HS-5 (cell line): ENCODE data around the gene SESN1.

Experiments
- DNase-seq: peaks from one replicate; pipeline ENCODE4 v3.0.0-alpha.2; 2012; ENCODE audit warnings: low read depth

SESN1 gene

DNA sequence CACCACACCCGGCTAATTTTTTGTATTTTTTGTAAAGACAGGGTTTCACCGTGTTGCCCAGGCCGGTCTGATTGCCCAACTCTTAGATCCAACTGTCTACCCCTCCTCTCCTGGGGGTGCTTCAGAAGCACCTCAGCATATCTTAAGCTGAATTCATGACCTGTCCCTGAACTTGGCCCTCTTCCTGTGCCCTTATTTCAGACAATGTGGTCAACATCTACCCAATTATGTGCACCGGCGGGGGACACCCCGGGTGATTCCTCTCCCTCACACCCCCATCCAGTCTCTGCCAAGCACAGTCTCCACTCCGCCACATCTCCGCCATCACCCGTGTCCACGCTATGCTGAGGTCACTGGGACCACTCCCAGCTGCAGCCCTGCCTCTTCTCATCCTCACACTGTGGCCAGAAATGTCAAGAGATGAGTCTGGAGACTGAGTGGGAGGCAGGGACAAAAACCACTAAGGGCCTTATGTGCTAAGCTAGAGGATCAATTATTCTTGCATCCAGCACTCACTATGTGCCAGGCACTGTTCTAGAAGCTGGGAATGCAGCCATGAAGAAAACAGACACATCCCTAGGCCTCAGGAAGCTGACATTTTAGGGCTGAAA lies 134.6 kb downstream of the SESN1 start:
- no peak for DNase-seq

DNA sequence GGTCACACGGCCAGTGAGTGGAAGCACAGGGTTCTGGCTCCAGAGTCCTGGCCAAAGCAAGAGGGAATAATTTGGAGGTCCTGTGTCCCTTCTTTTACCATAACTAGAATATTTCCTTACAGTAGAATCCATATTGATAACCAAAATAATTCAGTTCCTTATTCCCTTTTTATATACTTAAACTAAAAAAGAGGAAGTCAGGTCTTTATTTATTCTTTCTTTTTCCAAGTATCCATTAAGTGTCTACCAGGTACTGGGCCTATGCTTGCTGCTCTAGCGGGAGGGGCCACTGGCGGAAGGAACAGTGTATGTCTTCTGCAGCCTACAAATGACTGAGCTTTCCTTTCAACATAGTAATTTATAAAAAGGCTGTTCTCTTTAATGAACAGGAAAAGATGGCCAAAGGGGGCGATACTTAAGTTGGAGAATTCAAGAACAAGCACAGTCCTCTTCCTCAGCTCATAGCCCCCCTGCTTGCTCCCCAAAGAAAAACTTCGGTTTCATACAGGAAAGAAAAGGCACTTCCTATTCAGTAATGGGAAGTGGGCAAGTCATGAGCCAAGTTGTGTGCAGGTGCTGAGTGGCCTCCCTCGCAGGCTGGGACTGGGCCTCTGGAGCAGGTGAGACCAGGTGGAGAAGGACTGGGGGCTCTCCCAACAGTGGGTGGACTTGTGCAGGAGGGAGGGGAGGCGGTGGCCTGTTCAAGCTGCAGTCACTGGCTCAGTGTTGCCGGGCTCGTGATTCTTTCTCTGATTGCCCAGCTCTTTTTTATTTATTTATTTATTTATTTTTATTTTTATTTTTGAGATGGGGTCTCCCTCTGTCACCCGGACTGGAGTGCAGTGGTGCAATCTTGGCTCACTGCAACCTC lies 135.5 kb downstream of the SESN1 start:
- no peak for DNase-seq

DNA sequence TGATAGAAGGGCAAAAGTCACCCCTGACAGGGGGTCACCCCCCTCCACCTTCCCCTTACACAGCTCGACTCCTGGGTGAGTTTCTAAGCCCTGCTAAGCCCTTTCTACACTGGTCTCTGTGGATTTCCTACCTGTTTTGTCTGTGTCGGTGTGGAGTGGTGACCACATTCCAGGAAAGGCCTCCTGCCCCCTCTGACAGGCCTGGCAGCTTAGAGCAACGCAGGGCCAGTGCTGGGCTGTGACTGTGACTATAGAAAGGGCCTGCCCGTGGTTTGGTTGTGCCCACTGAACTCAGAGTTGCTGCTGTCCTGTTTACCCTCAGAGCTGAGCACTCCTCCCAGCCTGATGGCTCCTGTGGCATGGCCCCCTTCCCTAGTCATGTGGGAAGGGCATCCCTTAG lies 137.4 kb downstream of the SESN1 start:
- no peak for DNase-seq

DNA sequence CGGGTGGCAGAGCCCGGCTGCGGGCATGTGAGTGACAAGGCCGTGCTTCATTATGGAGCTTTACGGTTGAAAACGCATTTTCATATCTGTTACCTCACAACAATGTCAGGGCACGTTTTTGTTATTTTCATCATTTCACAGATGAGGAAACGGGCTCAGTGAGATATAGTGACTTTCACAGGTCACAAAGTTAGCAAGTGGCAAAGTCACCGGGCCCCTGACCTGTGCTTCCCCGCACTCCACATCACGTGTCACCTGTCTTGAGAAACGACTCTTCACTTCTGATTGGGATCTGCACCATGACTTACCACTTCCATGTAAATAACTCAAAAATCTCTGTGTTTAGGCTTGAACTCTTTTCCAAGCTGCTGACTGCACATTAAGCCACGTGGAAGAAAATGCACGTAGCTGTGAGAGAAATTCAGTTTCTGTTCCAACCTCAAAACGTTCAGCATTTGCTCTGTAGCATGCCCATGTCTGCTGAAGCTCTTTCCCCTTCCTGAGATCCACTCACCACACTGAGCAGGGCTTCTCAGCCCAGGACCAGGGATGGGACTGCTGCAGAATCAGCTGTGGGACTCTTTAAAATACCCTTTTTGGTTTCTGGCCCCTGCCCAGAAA lies 139.2 kb downstream of the SESN1 start:
- no peak for DNase-seq

DNA sequence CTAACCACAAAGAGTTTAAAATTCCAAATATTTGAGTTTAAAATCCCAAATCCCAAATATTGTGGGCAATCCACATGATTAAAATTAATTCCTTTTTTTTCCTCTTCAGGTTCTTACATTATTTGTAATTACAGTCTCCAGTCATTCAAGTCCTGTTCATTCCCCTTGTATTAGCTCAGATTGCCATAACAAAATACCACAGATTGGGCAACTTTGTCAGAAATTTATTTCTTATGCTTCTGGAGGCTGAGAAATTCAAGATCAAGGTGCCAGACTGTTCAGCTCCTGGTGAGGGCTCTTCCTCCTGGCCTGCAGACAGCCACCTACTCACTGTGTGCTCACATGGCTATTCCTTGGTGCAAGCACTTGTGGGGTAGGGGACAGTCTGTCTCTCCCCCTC lies 141.0 kb downstream of the SESN1 start:
- no peak for DNase-seq

DNA sequence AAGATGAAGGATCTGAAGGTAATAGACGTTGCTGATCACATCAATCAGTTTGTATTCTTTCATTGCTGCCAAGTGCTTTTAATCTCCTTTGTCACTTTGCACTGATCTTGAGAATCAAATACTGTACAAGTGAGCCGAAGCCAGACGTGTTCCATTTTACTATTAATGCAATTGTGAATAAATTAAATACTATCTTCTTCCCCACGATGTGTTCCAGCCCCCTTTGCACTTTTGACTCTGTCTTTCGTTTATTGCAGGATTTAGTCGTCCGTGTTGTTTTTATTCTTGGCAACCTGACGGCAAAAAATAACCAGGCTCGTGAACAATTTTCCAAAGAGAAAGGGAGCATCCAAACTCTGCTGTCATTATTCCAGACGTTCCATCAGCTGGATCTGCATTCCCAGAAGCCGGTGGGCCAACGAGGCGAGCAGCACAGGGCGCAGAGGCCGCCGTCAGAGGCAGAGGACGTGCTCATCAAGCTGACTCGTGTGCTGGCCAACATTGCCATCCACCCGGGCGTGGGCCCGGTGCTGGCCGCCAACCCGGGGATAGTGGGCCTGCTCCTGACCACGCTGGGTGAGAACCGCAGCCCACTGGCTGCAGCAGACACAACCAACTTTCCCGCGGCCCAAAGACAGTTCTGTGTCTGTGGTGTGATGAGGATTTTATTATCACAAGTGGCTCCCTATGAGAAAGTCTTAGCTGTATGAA lies 141.7 kb downstream of the SESN1 start:
- DNase-seq, result no peak

DNA sequence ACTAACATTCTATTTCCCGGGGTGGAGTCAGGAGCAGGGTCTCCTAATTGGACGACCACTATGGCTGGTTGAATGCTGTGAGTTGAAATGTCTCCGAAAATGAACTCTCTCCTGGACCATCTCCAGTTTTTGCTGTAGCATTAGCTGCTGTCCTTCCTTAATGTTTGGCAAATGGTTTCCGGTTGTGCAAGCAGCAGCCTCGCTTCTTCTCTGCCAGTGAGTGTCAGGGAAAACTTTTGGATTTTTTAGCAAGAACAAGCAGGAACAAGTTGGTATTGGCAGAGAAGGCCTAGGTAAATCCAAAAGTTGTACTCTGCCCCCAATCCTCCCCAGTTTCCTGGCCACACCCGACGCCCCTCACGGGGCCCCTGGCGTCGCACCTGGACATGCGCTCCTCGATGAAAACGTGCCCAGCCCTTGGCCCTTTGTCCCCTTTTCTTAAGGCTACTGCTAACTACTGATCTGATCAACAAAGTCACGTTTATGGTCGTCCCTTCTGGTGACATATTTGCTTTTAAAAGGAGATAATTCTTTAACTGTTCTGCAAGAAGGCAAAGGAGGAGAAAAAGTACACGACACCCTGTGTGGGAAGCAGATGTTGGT lies 143.2 kb downstream of the SESN1 start:
- DNase-seq, result no peak

DNA sequence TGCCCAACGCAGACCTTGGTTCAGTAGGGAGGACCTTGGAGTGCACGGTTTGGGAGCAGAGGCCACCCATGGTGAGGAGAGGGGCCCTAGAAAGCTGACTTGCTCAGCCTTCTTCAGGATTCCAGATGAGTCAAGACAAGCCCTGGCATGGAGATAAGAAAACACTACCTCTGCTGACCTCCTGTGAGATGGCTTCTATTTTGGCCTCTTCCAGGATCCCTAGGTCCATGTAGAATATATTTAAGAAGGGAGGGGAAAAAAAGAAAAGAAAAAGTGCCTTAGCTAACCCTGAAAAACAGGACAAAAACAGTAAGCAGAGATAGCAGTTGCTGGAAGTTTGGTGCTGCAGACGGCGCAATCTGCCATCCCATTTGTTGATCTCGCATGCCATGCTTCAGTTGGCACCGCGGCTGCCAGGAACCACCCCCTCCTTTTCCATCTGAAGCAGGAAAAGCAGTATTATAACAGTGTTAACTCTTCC lies 146.4 kb downstream of the SESN1 start:
- no peak for DNase-seq

DNA sequence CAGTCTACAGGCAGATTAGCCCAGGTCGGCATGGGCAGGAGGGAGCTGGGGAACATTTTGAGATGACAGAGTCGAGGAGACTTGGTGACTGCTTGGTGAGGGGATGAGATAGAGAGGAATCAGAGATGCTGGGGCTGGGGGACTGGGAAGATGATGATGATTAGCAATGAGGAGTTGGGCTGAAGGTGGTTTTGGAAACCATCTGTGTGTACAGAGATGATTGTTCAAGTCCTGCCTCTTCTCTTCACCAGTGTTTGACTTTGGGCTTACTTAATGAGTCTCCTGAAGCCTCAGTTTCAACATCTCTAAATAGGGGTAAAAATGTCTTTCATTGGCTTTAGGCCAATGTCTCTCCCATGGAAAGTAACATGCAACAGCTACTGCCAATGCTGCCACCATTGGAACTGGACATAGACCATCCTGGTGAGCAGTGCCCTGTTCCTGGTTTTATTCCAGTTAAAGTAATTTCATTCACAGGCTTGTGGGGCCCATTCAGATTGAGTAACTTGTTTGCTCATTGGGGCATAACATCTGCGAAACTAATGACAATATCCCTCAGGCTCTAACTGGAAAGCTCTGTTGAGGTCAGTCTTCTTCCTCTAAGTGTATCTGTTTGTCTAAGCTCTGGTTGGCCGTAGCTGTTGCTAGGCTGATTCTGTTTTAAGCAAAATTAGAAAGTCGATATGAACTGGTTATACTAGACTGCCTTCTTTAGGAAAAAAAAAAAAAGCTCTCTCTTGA lies 147.4 kb downstream of the SESN1 start:
- DNase-seq, result peak; percentile 76

DNA sequence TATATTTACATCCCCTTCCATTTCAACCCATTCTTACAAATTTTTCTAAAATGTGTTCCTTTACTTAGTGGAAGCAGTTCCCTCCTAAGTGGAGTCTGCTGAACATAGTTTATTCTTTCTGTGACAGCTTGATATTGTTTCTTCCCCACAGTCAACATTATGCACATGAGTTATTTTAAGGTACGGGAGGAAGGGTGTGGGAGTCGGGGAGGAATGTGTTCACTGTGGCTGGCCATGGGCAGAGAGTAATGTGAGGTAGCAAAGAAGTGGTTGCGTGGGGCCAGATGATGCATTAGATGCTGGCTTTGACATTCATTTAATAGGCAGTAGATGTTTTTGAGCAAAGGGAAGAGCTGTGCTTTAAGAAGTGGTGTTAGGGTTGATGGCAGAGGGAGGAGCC lies 148.0 kb downstream of the SESN1 start:
- no peak for DNase-seq

DNA sequence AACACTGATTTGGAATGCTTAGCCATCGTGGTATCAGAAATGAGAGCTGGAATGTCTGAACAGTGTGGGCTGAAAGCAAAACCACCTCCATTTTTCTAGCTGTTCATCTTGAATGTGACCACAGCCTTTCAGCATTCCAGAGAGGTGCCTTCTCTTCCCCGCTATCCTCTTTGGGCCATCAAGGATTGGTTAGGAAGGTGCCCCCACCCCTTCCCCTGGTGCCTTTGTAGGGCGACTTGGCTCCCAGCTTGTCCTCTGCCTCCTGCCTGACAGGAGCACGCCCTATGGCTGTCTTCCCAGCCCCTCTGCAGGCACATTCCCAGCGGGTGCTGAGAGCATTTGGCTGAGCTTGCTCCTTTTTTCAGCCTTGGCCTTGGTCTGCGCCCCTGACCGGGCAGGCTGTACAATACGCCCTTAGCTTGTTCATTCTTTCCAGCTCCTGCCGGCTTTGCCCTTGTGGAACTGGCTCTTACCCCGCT lies 148.9 kb downstream of the SESN1 start:
- DNase-seq, result no peak

DNA sequence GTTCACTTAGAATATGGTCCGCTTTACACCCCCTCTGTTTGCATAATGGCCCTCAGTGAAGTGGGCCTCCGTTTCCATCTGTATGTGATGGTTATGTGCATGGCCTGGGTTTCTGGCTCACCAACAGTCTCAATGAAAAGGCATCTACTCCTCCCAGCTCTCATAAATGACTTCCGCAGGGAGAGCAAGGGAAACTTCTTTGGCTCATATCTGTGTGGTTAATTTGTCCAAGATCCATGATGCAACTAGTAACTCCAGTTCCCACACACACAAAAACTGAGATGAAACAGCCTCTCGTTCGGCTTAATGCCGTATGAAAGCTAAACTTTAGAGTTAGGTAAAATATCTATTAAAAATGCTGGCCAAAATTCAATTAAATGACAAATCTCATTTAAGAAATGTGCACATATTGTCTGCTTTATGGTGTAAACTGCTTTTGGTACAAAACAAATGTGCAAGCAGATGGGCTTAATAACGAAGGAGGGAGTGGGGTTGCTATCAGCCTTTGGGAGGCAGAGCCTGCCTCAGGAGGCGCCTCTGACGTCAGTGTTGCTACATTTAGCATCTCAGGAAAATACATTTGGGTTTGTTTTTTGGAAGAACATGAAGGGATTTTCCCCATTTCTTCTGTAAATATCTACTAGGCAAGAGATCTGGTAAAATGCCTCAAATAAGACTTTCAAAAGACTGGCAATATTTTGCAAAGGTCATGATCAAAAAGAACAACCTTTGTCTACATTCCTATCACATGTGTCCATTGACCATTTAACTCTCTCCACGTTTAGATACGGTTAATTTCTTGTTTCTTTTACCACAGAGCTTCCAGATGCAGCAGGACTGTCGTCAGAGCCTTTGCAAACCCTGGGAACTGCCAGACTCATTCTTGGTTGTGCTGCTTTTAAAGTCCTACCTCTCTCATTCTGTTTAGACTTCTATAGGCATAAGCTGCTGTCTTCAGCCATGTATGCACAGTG lies 149.7 kb downstream of the SESN1 start:
- DNase-seq, result peak; percentile 78

DNA sequence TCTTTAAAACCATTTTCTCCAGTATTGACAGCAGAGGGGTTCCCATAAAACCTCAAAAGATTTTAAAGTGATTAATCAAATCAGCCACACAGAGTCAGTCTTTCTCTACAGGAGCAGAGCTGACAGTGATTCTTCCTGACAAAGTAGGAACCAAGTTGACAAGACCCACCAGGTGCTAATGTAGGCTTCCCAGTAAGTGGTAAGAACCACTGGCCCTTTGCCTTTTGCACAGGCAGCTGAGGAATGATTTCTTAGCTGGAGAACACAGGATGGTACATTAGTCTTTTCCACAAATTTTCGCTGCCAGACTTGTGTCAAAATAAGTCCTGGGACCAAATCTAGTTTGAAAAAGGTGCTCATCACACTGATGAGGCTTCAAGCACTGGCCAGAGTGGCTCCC lies 150.6 kb downstream of the SESN1 start:
- DNase-seq, result no peak

DNA sequence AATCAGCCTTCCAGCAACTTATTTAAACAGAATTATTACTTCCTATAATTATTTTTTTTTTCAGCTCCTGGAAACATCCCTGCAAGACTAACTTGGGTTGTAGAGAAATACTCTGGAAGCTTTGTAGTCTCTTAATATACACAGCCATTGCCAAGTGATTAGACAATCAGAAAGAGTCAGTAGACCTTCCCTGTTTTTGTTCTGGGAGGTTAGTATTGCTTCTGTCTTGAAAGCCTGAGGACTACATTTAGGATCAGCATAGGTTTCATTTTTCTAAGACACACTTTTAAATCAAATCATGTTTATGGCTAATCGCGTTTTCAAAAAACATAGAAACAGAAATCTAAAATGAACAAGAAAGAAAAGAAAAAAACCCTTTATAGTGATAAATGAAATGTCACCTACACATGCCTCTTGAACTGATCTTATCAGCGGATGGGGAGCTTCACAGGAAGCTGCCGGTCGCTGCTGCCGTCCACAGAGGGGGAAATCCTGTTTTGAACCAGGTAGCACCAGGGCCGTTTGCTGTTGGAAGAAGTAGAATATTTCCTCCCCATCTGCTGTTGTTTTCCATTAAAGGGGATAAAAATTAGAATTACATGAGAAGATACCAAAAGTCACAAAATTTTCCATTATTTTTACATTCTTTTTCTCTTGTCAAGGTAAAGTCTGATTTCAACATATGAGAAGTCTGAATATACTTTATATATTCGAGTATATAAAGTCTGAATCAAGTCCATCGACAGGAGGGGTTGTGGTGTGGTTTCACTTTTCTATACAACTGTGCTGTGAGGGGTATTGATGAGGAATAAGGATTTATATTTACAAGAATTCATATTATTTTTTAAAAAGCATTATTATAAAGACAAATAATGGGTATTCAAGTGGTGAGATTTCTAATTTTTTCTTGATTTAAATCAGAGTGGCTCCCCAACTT lies 151.8 kb downstream of the SESN1 start:
- no peak for DNase-seq

DNA sequence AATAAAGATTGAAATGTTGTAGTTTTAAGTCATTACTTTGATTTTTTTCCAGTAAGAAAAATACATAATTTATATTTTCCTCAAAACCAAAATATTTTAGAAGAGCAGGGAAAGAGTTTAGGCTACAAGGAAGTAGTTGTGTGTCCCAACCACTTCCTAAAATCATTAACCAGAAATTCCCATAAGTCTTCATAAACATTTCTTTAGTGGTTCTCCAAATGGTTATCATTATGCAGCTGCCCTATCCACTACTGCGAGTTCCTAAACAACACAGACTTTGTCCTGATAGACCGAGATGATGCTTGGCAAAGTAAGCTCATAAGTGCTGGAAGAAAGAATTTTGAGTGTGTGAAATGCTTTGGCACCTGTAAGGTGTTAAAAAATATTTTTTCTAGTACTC lies 152.8 kb downstream of the SESN1 start:
- DNase-seq, result no peak

DNA sequence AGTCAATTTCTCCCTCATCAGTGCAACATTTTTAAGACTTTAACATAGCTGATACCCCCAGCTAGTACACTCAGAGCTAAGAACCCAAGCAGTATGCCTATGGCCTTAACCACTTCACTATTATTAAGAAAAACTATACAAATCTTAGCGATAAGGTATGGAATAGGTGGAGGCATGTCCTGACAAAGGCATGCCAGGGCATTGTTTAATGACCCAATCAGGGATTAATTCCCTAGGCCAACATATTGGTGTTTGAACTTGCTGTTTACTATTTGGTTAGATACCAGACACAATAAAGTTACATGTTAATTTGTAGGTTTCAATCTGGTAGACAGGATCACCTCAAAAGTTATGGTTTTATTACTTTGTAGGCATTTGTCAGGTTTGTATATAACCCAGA lies 153.4 kb downstream of the SESN1 start:
- no peak for DNase-seq

DNA sequence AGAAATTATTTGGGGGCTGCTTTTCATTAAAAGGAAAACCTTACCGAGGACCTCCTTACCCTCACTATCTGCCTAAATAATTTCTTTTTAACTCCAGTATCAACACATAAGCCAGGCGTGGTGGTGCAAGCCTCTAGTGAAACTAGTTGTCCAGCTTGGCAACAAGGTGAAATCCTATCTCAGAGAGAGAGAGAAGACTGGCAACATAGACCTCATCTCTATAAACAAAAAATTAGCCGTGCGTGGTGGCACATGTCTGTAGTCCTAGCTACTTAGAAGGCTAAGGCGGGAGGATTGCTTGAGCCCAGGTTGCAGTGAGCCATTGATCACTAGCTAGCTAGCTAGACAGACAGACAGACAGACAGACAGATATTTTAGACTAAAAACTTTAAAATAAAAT lies 153.9 kb downstream of the SESN1 start:
- DNase-seq, result no peak

DNA sequence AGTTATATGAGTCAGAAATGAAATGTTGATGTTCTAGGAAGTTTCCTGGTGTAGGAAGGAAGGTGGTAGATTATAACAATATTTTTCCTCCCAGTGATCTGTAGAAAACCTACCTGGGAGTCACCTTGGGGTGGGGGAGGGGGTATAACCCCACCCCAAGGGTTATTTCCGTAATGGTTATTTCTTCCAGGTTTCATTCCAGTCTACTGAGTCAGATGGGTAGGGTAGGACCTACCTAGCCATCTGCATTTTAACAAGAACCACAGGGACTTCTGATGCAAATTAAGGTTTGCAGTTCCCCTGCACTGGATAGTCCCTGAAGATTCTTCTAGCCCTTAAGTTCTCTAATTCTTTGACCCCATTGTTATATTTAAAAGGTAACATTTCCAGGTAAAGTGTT lies 157.5 kb downstream of the SESN1 start:
- DNase-seq, result no peak
